ENCODE results near the gene SYNM. TPM values are rescaled to one million over a fixed set of nuclear protein-coding genes. Genes with fewer than 3 reads are reported as not detected.

SYNM gene
- polyA plus RNA-seq, 1 experiment: 3.2 TPM

DNA sequence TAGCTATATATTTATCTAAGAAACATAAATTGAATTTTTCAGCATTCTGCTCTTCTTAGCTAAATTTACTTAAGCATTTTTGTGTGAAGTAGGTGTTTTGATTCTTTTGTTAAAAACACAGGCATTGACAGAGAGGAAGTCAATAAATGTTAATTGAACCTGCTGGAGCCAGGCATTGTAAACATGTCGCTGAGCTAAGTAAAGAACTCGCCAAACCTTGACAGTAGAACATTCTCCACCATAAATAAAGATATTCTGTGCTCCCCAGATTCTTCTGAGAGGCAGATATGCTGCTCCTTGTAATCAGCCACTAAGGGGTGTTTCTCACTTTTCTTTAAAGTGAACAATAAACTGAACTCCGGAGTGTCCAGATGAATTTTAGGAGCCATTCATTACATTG is 38.4 kb downstream of the SYNM start:
- Histone ChIP-seq H3K9me3 (ENCODE audit: control insufficient read depth, insufficient read depth, low read length) (no peaks in the 10 kb centered on the region; the same call in 1 of the 2 replicates), H3K4me3 (ENCODE audit: low read depth, low read length) (no peak overlapping the region), H3K27ac (ENCODE audit: low read depth, low read length) (no peak overlapping the region), H3K27me3 (ENCODE audit: control insufficient read depth, insufficient read depth, low read length) (no peaks in the 10 kb centered on the region)
- POLR2A ChIA-PET: no interaction called here
- TF ChIP-seq, protein P1, sequence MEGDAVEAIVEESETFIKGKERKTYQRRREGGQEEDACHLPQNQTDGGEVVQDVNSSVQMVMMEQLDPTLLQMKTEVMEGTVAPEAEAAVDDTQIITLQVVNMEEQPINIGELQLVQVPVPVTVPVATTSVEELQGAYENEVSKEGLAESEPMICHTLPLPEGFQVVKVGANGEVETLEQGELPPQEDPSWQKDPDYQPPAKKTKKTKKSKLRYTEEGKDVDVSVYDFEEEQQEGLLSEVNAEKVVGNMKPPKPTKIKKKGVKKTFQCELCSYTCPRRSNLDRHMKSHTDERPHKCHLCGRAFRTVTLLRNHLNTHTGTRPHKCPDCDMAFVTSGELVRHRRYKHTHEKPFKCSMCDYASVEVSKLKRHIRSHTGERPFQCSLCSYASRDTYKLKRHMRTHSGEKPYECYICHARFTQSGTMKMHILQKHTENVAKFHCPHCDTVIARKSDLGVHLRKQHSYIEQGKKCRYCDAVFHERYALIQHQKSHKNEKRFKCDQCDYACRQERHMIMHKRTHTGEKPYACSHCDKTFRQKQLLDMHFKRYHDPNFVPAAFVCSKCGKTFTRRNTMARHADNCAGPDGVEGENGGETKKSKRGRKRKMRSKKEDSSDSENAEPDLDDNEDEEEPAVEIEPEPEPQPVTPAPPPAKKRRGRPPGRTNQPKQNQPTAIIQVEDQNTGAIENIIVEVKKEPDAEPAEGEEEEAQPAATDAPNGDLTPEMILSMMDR (IDR thresholded peaks at IDR 0.05; ENCODE audit: low read depth, low read length): no peak
- CTCF ChIA-PET: interaction anchor here (1.0 to 1.9 kb wide), 2 partner anchors 43 to 623 kb away, joined by 5 to 7 read pairs; no protein-coding TSS in a partner anchor
- no peak for DNase-seq (ENCODE audit: low read depth, low spot score)

DNA sequence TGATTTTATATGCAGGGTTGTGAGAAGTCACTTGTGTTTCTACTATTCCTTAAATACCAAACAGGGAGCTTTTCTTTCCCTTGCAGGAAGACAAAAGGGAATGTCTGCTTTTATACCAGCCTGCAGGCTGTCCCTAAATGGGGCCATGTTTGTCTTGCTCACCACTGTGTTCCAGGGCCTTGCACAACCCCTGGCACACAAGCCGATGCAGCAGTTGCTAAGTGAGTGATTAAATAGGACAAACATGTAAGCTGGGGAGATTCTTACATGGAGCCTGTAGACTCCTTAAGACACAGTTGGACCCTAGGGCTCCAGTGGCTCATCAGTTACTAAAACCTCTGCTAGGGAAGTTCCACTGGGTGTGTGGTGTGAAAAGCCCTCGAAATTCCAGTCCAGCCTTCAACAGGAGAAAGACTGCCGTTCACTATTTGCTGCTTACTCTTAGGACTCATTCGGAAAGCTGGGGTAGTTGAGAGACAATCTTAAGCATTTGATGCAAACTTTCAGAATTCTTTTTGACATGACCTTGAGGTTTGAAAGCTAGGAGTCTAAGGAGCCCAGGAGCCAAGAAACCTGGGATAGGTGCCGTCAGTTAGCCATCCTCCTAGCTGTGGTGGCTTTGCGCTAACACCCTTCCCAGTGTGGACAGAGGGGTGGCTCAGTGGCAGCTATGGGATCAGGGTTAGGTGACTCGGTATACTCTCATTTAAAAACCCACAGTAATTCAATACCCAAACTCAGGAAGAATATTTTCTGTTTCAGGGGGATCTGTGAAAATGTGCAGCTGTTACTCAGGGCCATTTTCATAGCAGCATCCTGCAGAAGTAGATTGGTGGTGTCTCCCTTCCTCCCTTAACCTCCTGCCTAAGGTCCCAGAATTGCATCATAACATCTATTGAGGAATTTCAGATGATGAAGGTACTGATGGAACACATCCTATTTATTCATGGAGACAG is 39.1 kb downstream of the SYNM start:
- Histone ChIP-seq H3K27me3 (ENCODE audit: control insufficient read depth, insufficient read depth, low read length) (no peaks in the 10 kb centered on the region), H3K9me3 (ENCODE audit: control insufficient read depth, insufficient read depth, low read length) (no peaks in the 10 kb centered on the region), H3K27ac (ENCODE audit: low read depth, low read length) (no peak overlapping the region), H3K4me3 (ENCODE audit: low read depth, low read length) (no peak overlapping the region)
- ChIA-PET CTCF (interaction anchor here (1.0 to 1.9 kb wide), 3 partner anchors 43 to 624 kb away, joined by 3 to 7 read pairs (median 5); no protein-coding TSS in a partner anchor), POLR2A (interaction anchor here (0.8 kb wide), 1 partner anchor 108 kb away, joined by 3 read pairs; no protein-coding TSS in a partner anchor)
- DNase-seq (ENCODE audit: low read depth, low spot score): no peak
- TF ChIP-seq, protein P1 (IDR thresholded peaks at IDR 0.05; ENCODE audit: low read depth, low read length): no peak

DNA sequence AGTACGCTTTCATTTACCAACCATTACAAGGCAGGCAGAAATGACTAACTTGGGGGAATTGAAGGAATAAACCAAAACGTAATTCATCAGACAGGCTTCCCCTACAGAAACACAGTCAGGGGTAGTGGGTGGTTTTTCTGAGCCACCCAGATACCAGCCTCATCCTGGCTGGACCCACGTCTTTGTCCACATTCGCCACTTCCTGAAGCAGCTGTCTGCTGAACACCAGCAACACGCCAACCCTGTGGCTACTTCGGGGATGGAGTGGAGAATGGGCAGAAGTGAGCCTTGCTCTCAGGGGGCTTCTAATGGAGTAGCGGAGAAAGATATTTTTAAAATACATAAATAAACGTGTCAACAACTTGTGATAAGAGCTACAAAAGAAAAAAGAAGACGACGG is 40.1 kb downstream of the SYNM start:
- TF ChIP-seq, protein P1 (IDR thresholded peaks at IDR 0.05; ENCODE audit: low read depth, low read length): no peak
- Histone ChIP-seq H3K27ac (ENCODE audit: low read depth, low read length) (no peak overlapping the region), H3K9me3 (ENCODE audit: control insufficient read depth, insufficient read depth, low read length) (no peaks in the 10 kb centered on the region), H3K27me3 (ENCODE audit: control insufficient read depth, insufficient read depth, low read length) (no peaks in the 10 kb centered on the region), H3K4me3 (ENCODE audit: low read depth, low read length) (no peak overlapping the region)
- ChIA-PET CTCF (no interaction called here), POLR2A (no interaction called here)
- no peak for DNase-seq (ENCODE audit: low read depth, low spot score)

DNA sequence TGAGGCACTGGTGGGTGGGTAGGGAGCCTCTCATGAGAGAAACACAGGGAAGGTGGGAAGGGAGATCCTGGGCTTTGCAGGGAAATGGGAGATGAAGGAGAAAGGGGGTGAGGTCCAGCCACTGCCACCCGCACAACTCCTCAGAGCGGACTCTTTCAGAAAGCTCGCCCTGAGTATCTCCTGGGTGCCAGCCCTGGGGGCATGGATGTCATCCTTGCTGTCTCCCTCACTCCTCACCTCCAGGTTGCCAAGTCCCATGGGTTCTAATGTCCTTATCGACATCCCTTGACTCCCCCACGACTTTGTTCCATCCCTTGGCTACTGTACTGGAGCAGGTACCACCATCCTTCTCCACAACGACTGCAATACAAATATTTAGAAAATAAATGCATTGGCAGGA is 40.9 kb downstream of the SYNM start:
- TF ChIP-seq, protein P1 (IDR thresholded peaks at IDR 0.05; ENCODE audit: low read depth, low read length): no peak

DNA sequence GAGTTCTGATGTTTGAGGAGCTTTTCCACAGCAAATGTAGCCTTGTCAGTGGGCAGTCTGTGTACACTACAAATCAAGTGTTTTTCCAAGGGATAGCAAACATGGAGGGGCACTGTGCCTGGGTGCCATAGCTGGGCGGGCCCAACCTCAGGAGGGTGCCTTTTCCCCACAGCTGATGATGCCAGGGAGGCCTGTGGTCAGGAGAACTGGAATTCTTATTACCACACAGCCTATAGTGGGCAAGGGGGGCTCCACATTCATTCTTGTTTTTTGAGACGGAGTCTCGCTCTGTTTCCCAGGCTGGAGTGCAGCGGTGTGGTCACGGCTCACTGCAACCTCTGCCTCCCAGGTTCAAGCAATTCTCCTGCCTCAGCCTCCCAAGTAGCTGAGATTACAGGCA is 41.8 kb downstream of the SYNM start:
- no peaks in the 10 kb centered on the region for H3K9me3 ChIP-seq (ENCODE audit: control insufficient read depth, insufficient read depth, low read length)
- ChIA-PET POLR2A (no interaction called here), CTCF (no interaction called here)
- H3K27ac ChIP-seq (ENCODE audit: low read depth, low read length): no peak overlapping the region
- DNase-seq (ENCODE audit: low read depth, low spot score): no peak
- TF ChIP-seq, protein P1 (IDR thresholded peaks at IDR 0.05; ENCODE audit: low read depth, low read length): no peak
- no peaks in the 10 kb centered on the region for H3K27me3 ChIP-seq (ENCODE audit: control insufficient read depth, insufficient read depth, low read length)
- no peak overlapping the region for H3K4me3 ChIP-seq (ENCODE audit: low read depth, low read length)

More for the DNA sequence above, 40.9 kb downstream of the SYNM start:
- Histone ChIP-seq H3K27me3 (ENCODE audit: control insufficient read depth, insufficient read depth, low read length) (no peaks in the 10 kb centered on the region), H3K27ac (ENCODE audit: low read depth, low read length) (no peak overlapping the region), H3K4me3 (ENCODE audit: low read depth, low read length) (no peak overlapping the region), H3K9me3 (ENCODE audit: control insufficient read depth, insufficient read depth, low read length) (no peaks in the 10 kb centered on the region)
- CTCF ChIA-PET: no interaction called here
- no peak for DNase-seq (ENCODE audit: low read depth, low spot score)
- POLR2A ChIA-PET: no interaction called here
